ENCODE measurements around the gene NCR1.
"Not testable (repeated sequence)": the region's sequence is repeated elsewhere in the genome, so short reads cannot be mapped to it uniquely, and the experiment has no call there.

The NCR1 gene, protein sequence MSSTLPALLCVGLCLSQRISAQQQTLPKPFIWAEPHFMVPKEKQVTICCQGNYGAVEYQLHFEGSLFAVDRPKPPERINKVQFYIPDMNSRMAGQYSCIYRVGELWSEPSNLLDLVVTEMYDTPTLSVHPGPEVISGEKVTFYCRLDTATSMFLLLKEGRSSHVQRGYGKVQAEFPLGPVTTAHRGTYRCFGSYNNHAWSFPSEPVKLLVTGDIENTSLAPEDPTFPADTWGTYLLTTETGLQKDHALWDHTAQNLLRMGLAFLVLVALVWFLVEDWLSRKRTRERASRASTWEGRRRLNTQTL

DNA sequence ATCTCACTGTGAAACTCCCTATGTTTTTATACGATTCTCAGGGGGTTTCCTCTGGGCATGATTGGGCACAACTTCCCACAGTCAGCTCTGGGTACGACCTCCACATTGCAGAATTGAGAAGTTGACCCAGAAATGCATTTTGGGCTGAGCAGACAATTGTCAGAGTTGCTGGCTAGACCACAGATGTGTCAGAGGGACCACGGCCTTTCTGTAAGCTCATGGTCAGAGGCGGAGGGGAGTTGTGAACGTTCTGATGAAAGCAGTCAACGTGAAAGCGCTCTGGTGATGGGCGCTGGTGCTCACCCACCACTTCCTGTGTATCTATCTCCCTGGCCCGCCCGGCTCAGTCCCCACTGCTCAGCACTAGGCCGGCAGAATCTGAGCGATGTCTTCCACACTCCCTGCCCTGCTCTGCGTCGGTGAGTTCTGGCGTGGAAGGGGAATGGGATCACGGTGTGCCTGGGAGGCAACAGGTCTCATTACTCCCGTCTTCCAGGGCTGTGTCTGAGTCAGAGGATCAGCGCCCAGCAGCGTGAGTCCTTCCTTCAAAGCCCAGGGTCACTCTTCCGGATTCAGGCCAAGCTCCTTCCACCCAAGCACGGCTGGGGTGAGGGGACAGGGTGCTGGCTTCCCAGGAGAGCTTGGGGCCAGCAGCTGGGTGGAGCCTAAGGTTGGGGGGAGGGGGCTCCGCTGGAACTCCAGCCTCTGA lies at the start of gene NCR1:
Gene NCR1, plus strand, starts transcription at position 346 of the 709 bp plus-strand sequence. Its CDS starts 40 bp downstream, at position 386.
- no peak for DNase-seq

DNA sequence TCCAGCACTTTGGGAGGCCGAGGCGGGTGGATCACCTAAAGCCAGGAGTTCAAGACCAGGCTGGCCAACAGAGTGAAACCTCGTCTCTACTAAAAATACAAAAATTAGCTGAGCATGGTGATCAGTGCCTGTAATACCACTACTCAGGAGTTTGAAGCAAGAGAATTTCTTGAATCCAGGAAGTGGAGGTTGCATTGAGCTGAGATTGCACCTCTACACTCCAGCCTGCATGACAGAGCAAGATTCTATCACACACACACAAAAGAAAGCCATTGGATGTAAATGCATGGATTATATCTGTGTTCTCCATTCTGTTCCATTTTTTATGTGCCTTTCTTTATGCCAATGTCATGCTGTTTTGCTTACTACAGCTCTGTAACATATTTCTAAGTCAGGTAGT lies 47.5 kb upstream of the NCR1 start:
- not testable (repeated sequence) for DNase-seq

DNA sequence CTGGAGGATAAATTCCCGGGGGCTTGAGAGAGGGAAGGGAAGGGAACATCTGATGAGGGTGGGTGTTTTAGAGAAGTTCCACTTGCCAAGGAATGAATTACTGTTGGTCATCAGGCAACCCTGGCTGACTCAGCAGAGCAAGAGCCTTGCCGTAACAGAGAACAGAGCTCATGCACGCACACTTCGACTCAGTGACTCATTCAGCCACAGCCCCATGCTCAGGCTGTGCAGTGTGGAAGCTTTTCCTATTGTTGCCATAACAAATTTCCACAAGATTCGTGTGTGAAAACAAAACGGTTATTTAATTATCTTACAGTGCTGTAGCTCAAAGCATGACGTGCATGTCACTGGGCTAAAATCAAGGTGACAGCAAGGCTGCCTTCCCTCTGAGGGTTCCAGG lies 46.5 kb upstream of the NCR1 start:
- DNase-seq, result not testable (repeated sequence)

DNA sequence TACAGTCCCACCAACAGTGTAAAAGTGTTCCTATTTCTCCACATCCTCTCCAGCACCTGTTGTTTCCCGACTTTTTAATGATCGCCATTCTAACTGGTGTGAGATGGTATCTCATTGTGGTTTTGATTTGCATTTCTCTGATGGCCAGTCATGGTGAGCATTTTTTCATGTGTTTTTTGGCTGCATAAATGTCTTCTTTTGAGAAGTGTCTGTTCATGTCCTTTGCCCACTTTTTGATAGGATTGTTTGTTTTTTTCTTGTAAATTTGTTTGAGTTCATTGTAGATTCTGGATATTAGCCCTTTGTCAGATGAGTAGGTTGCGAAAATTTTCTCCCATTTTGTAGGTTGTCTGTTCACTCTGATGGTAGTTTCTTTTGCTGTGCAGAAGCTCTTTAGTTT lies 42.5 kb upstream of the NCR1 start:
- DNase-seq, result not testable (repeated sequence)

- DNase-seq, result no peak
Observed at GRCh38 chr19:54871696-54872095, 34.3 kb upstream of the NCR1 start.

DNA sequence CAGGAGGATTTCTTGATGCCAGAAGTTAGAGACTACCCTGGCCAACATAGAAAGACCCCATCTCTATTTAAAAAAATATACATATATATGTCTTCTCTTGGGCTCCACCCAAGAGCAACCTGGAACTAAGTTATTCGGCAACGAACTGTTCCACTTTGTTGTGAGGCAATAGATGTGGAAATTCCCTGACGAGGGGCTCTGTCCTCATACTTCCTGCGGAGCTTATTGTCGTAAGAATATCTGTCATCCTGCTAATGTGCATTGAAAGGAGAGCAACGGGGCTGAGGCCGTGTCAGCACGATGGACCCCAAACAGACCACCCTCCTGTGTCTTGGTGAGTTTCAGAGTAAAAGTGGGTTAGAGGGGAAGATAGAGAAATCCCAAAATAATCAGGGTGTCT lies 32.0 kb upstream of the NCR1 start, which contains the start of gene FCAR:
Gene FCAR, plus strand, starts transcription at position 246 of the 400 bp plus-strand sequence. Its CDS starts 55 bp downstream, at position 301.
- DNase-seq, result no peak

DNA sequence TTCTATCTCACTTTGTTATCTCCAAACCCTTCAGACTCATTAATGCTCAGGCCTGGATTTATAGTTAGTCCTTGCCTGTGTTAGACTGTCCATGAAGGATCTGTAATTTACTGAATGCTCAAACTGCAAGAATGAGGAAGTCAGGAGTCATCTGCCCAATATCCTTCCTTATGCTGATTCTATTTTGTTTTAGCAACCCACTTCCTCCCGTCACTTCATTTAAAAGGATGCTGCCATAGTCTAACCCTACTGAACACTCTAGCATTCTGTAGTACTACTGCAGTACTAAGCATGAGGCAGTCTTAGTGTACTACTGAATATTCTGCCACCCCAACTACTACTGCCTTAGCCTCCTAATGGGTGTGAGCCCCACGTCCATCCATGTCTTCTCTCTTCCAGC lies 30.4 kb upstream of the NCR1 start:
- no peak for DNase-seq

- DNase-seq, result no peak
Observed at GRCh38 chr19:54877471-54877870, 28.5 kb upstream of the NCR1 start.

- DNase-seq, result no peak
Observed at GRCh38 chr19:54881884-54882283, 24.1 kb upstream of the NCR1 start.

GRCh38 chr19:54882758-54883157 lies 23.2 kb upstream of the NCR1 start:
- no peak for DNase-seq

GRCh38 chr19:54883228-54883627 lies 22.7 kb upstream of the NCR1 start:
- DNase-seq, result no peak

DNA sequence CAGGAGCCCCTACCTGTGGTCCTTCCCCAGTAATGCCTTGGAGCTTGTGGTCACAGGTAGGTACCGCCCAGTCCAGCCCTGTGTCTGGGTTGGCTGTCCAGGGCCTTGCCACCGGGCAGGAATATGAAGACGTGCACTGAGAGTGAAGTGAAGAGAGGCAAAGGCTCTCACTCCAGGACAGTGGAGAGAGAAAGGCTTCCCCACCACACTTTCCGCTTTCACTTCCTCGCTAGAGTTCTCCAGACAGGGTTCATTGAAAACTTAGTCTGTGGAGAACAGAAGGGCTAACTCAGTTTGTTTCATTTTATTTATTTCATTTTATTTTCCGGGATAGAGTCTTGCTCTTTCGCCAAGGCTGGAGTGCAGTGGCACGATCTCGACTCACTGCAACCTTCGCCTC lies 17.7 kb upstream of the NCR1 start:
- DNase-seq, result no peak

DNA sequence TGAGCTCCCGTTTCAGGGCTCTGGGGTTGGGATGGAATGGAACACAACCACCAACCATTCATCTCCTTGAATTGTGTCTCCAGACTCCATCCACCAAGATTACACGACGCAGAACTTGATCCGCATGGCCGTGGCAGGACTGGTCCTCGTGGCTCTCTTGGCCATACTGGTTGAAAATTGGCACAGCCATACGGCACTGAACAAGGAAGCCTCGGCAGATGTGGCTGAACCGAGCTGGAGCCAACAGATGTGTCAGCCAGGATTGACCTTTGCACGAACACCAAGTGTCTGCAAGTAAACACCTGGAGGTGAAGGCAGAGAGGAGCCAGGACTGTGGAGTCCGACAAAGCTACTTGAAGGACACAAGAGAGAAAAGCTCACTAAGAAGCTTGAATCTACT lies 16.4 kb upstream of the NCR1 start:
- DNase-seq, result no peak

GRCh38 chr19:54893406-54893805 lies 12.5 kb upstream of the NCR1 start:
- DNase-seq, result no peak

DNA sequence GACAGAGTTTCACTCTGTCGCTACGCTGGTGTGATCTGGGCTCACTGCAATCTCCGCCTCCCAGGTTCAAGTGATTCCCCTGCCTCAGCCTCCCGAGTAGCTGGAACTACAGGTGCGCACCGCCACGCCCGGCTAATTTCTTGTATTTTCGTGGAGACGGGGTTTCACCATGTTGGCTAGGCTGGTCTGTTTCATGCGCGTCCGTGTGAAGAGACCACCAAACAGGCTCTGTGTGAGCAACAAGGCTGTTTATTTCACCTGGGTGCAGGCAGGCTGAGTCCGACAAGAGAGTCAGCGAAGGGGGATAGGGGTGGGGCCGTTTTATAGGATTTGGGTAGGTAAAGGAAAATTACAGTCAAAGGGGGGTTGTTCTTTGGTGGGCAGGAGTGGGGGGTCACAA lies 11.8 kb upstream of the NCR1 start:
- DNase-seq, result not testable (repeated sequence)

GRCh38 chr19:54896036-54896435 lies 9.9 kb upstream of the NCR1 start:
- DNase-seq, result no peak

GRCh38 chr19:54898685-54899084 lies 7.3 kb upstream of the NCR1 start:
- not testable (repeated sequence) for DNase-seq

DNA sequence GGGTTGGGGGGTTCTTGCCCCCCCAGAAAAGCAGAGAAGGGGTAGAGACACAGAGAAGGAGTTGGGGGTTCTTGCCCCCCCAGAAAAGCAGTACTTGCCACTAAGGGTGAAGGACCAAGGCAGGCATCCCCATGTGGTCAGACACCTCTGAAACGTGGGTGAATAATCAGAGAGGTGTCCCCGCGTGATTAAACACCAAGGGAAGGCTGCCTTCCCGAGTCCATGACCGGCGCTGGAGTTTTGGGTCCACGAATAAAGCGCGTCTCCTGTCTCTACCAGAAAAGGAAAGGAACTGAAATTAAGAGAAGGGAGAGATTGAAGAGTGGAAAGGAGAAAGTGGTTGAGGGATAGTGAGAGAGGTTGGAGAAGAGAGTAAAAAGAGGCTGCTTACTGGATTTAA lies 6.3 kb upstream of the NCR1 start:
- DNase-seq, result not testable (repeated sequence)

DNA sequence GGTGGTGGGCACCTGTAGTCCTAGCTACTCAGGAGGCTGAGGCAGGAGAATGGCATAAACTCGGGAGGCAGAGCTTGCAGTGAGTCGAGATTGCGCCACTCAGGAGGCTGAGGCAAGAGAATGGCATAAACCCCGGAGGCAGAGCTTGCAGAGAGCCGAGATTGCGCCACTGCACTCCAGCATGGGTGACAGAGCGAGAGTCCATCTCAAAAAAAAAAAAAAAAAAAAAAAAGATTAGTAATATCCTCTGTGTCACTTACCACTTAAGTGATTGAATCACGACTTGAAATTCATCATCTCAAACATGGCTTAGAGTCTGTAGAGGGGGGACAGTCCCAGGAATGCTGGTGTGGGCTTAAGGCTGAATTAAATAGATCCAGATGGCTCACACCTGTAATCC lies 4.8 kb upstream of the NCR1 start:
- DNase-seq, result not testable (repeated sequence)

GRCh38 chr19:54902061-54902460 lies 3.9 kb upstream of the NCR1 start:
- no peak for DNase-seq

DNA sequence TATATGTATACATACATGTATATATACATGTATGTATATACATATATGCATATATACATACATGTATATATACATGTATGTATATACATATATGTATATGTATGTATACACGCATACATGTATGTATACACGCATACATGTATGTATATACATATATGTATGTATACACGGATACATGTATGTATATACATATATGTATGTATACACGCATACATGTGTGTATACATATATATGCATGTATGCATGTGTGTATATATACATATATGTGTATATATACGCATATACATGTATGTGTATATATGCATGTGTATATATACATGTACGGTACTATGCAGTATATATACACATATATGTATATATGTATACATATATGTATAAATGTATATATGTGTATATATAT lies 2.6 kb upstream of the NCR1 start:
- DNase-seq, result no peak

- DNase-seq, result not testable (repeated sequence)
Observed at GRCh38 chr19:54904261-54904660, 1.7 kb upstream of the NCR1 start.

GRCh38 chr19:54905421-54905802 lies 536 bp upstream of the NCR1 start:
- no peak for DNase-seq

- no peak for DNase-seq
Observed at GRCh38 chr19:54906819-54907218, 871 bp downstream of the NCR1 start.

DNA sequence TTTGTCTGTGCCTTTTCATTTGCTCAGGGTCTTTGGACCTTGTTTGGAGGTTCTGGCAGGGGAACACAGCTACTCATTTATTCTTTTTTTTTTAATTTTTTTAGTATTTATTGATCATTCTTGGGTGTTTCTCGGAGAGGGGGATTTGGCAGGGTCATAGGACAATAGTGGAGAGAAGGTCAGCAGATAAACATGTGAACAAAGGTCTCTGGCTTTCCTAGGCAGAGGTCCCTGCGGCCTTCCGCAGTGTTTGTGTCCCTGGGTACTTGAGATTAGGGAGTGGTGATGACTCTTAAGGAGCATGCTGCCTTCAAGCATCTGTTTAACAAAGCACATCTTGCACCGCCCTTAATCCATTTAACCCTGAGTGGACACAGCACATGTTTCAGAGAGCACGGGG lies 2.0 kb downstream of the NCR1 start:
- DNase-seq, result not testable (repeated sequence)

Data from NCI-H1105 (cell line).